Endothelial cell (in vitro differentiated cells): ENCODE data around the gene CYB5A. TPM values are rescaled to one million over a fixed set of nuclear protein-coding genes. Genes with fewer than 3 reads are reported as not detected.

Experiments
- DNase-seq: peaks from one replicate; pipeline ENCODE4 v3.0.0; 2021; ENCODE audit warnings: low spot score
- H3K27ac Mint-ChIP-seq: one replicate; pipeline ENCODE4 v1.8.0; 2021; ENCODE audit warnings: mixed read lengths, inconsistent platforms; ENCODE audit not compliant: unreplicated experiment
- H3K27me3 Mint-ChIP-seq: one replicate; pipeline ENCODE4 v1.8.0; 2021; ENCODE audit warnings: mild to moderate bottlenecking, moderate library complexity, mixed read lengths, inconsistent platforms; ENCODE audit not compliant: unreplicated experiment
- H3K36me3 Mint-ChIP-seq: one replicate; pipeline ENCODE4 v1.8.0; 2021; ENCODE audit warnings: mild to moderate bottlenecking, low read depth, mixed read lengths, inconsistent platforms; ENCODE audit not compliant: unreplicated experiment
- H3K4me1 Mint-ChIP-seq: one replicate; pipeline ENCODE4 v1.8.0; 2021; ENCODE audit warnings: mild to moderate bottlenecking, mixed read lengths, inconsistent platforms; ENCODE audit not compliant: unreplicated experiment
- H3K4me3 Mint-ChIP-seq: one replicate; pipeline ENCODE4 v1.8.0; 2021; ENCODE audit warnings: mild to moderate bottlenecking, mixed read lengths, inconsistent platforms; ENCODE audit not compliant: unreplicated experiment
- H3K9me3 Mint-ChIP-seq: one replicate; pipeline ENCODE4 v1.8.0; 2021; ENCODE audit warnings: mixed read lengths, inconsistent platforms; ENCODE audit not compliant: unreplicated experiment
- total RNA-seq: library from RNA; stranded (reverse); fragmentation: NEBNext Ultra II Directional; extraction: Animal tissue kit (Norgen Biotek cat#: 25700); gene quantifications from one replicate; pipeline ENCODE4 v1.2.1, GENCODE V29; 2021; ENCODE audit not compliant: unreplicated experiment
- TF ChIP-seq, protein P1 (sequence below): fragments of 200-600 bp; sonication (generic); IDR thresholded peaks from one replicate; pipeline ENCODE4 v1.5.0; 2021; ENCODE audit warnings: antibody characterized with exemption; ENCODE audit not compliant: unreplicated experiment

Gene CYB5A
- total RNA-seq, 1 donor from 2014 or later: 119 TPM

DNA sequence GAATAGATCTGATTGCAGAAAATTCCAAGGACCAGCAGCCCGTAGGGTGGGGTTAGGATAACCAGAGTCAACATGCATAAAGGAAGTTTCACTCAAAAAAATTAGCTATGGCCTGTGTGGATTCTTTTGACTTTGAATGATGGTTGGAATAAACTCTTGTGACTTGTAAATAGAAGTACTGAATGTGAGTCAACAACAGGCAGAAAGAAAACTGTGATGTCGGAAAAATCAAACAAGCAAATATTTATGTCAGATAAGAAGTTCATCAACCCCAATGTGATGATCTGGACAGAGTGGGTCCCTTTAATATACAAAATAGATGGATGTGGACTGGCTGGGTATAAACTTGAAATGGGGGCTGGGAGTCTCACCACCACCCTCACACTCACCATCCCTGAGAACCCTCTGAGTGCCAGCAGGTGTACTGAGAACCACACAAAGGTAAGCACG lies 75.1 kb downstream of the CYB5A start:
- H3K4me1 Mint-ChIP-seq: no peaks in the 10 kb centered on the region
- TF ChIP-seq, protein P1, sequence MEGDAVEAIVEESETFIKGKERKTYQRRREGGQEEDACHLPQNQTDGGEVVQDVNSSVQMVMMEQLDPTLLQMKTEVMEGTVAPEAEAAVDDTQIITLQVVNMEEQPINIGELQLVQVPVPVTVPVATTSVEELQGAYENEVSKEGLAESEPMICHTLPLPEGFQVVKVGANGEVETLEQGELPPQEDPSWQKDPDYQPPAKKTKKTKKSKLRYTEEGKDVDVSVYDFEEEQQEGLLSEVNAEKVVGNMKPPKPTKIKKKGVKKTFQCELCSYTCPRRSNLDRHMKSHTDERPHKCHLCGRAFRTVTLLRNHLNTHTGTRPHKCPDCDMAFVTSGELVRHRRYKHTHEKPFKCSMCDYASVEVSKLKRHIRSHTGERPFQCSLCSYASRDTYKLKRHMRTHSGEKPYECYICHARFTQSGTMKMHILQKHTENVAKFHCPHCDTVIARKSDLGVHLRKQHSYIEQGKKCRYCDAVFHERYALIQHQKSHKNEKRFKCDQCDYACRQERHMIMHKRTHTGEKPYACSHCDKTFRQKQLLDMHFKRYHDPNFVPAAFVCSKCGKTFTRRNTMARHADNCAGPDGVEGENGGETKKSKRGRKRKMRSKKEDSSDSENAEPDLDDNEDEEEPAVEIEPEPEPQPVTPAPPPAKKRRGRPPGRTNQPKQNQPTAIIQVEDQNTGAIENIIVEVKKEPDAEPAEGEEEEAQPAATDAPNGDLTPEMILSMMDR: no peak
- no peak for DNase-seq
- H3K4me3 Mint-ChIP-seq: no peak overlapping the region
- no peaks in the 10 kb centered on the region for H3K9me3 Mint-ChIP-seq
- peaks cover 6% of the 10 kb centered on the region for H3K27me3 Mint-ChIP-seq
- H3K27ac Mint-ChIP-seq: no peak overlapping the region
- H3K36me3 Mint-ChIP-seq: no peaks in the 10 kb centered on the region

DNA sequence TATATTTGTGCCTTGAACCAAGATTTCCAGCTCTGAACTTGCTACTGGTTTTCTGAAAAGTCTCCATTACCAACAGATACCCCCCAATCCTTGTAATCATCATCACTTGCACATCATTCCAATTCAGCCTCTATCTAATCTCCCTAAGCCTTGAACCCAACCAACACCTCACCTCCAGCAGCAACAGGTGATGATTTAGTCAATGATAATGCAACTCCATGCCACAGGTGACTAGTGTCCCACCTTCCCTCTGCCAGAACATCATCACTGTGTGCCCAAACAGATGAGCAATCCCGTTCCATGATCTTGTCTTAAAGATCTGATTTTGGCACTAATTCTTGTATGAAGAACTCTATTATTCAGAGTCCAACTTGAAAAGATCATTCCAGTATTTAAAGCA lies 75.9 kb downstream of the CYB5A start:
- no peaks in the 10 kb centered on the region for H3K4me1 Mint-ChIP-seq
- no peak overlapping the region for H3K4me3 Mint-ChIP-seq
- TF ChIP-seq, protein P1: no peak
- no peak overlapping the region for H3K27ac Mint-ChIP-seq
- no peaks in the 10 kb centered on the region for H3K9me3 Mint-ChIP-seq
- no peak for DNase-seq
- H3K27me3 Mint-ChIP-seq: peaks cover 8% of the 10 kb centered on the region
- H3K36me3 Mint-ChIP-seq: no peaks in the 10 kb centered on the region

DNA sequence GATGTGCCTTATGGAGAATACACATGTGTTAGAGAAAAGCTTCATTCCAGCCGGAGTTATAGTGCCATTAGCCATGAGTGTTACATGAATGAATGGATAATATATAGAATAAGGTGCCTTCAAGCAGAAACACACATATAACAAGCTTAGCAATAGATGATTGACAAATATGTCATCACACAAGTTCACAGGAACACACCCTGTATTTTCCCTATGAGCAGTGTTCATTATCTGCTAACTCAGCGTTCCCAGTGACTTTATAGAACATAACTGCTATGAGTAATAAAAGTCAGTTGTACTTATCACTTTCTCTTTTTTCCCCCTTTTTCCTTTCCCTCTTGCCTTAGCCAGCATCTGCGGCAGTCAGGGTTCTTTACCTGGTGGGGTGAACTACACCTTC lies 78.3 kb downstream of the CYB5A start:
- Mint-ChIP-seq H3K36me3 (no peaks in the 10 kb centered on the region), H3K27me3 (peaks cover 8% of the 10 kb centered on the region), H3K27ac (no peak overlapping the region), H3K4me1 (peaks cover 2% of the 10 kb centered on the region), H3K9me3 (no peaks in the 10 kb centered on the region), H3K4me3 (no peak overlapping the region)
- TF ChIP-seq, protein P1: no peak
- DNase-seq: no peak

DNA sequence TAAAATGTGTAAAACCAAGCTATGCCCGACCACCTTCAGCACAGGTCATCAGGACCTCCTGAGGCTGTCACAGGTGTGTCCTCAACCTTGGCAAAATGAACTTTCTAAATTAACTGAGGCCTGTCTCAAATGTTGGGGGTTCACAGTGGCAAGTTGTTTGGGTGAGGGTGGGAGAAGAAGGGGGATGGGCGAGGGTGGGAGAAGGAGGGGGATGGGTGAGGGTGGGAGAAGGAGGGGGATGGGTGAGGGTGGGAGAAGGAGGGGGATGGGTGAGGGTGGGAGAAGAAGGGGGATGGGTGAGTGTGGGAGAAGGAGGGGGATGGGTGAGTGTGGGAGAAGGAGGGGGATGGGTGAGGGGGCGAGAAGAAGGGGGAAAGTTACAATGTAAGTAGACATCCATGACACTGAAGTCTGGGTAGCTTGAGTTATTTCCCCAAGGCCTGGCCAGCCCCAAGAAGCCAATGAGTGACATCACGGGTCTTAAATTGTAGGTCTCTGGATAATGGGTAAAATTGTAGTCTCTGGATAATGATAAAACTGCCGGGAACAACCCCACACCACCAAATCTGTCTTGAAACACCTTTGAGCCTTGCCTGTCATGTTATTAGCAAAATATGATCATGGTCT lies 87.1 kb downstream of the CYB5A start:
- Mint-ChIP-seq H3K9me3 (no peaks in the 10 kb centered on the region), H3K36me3 (no peaks in the 10 kb centered on the region), H3K27ac (no peak overlapping the region), H3K27me3 (peaks cover 10% of the 10 kb centered on the region), H3K4me1 (peaks cover 2% of the 10 kb centered on the region), H3K4me3 (no peak overlapping the region)
- TF ChIP-seq, protein P1: no peak
- DNase-seq: no peak

DNA sequence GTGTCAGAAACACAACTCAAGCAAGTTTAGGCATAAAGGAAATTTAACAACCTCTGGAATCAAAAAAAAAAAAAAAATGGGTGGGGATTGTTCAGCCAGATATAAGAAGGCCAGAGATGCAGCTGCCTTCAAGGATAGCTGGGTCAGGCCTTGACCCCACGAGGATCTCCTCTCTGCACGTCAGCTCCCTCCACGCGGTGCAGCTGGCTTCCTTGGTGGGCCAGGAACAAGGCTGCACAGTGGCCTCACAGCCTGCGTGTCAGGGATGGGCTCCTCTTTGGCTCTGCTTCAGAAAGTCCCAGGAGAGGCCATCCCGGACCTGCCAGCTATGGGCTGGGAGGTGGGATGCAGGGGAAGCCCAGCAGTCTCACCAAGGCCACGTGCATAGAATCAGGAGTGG lies 88.0 kb downstream of the CYB5A start:
- Mint-ChIP-seq H3K4me1 (no peaks in the 10 kb centered on the region), H3K27me3 (peaks cover 8% of the 10 kb centered on the region), H3K9me3 (no peaks in the 10 kb centered on the region), H3K27ac (no peak overlapping the region), H3K4me3 (no peak overlapping the region), H3K36me3 (no peaks in the 10 kb centered on the region)
- TF ChIP-seq, protein P1: no peak
- no peak for DNase-seq

Other genes with a start within 250 kb of the CYB5A start
- 5.4 TPM for gene FBXO15, start 144.1 kb downstream of the CYB5A start, total RNA-seq
- 22.2 TPM for gene TIMM21, start 143.4 kb downstream of the CYB5A start, total RNA-seq
- gene C18orf63, start 23.9 kb upstream of the CYB5A start, total RNA-seq: not detected
- 0.21 TPM for gene DIPK1C, start 165.3 kb upstream of the CYB5A start, total RNA-seq
- gene CNDP2, start 204.4 kb upstream of the CYB5A start, total RNA-seq: 113 TPM
- not detected for gene CNDP1, start 242.5 kb upstream of the CYB5A start, total RNA-seq